A549 (cell line): Measurements from ENCODE around the gene TBC1D22A. TPM values are rescaled to one million over a fixed set of nuclear protein-coding genes. Genes with fewer than 3 reads are reported as not detected.

Experiments used
- ATAC-seq, 2 experiments: fragments of 200-7000 bp in 1 of 2; fragments of >200 bp in 1 of 2; cut with Nextera tagmentation in 1 of 2; cut with Tn5 transposase in 1 of 2; 3 replicates each; pipeline versions ENCODE4 v1.8.0 to v1.9.1; 2018 to 2020; ENCODE audit warnings: mild to moderate bottlenecking in 1 of 2, moderate library complexity in 1 of 2
- CTCF ChIA-PET: fragments of 300-600 bp; sonication (Branson Sonifier 250); formaldehyde crosslinking; extraction: SDS; loops from one replicate; lab custom pipeline; 2021; ENCODE audit warnings: antibody characterized with exemption, inconsistent platforms; lab: Yijun Ruan, JAX
- POLR2A ChIA-PET: fragments of 350-600 bp; formaldehyde crosslinking; extraction: SDS; loops from one replicate; lab custom pipeline; 2021; ENCODE audit warnings: antibody characterized with exemption, inconsistent platforms; lab: Yijun Ruan, JAX
- DNase-seq, 2 experiments: peaks; one replicate each; pipeline versions ENCODE4 v3.0.0 to v3.0.0-alpha.2; 2011 to 2016; ENCODE audit warnings: low read depth in 1 of 2, low spot score in 1 of 2
- FAIRE-seq: peaks from 2 replicates; lab custom pipeline; 2011; peaks lifted over from hg19 to GRCh38; lab: Jason Lieb, UNC
- H3K27ac ChIP-seq, 2 experiments: fragments of >200 bp; sonication (Bioruptor Twin); formaldehyde crosslinking; 3 replicates each; pipeline ENCODE4 v1.5.1; 2016 to 2017
- H3K4me1 ChIP-seq: fragments of >200 bp; sonication (Bioruptor Twin); formaldehyde crosslinking; 3 replicates; pipeline ENCODE4 v1.6.1; 2016
- H3K4me2 ChIP-seq: fragments of >200 bp; sonication (Bioruptor Twin); formaldehyde crosslinking; 3 replicates; pipeline ENCODE4 v1.6.1; 2016
- H3K4me3 ChIP-seq: fragments of >200 bp; sonication (Bioruptor Twin); formaldehyde crosslinking; 3 replicates; pipeline ENCODE4 v1.5.1; 2016
- H3K9me3 ChIP-seq: fragments of >200 bp; sonication (Bioruptor Twin); formaldehyde crosslinking; 3 replicates; pipeline ENCODE4 v1.6.1; 2016
- BHLHE40 ChIP-seq: IDR thresholded peaks from 2 replicates; pipeline ENCODE4 v1.6.1; 2012; ENCODE audit warnings: low read depth, low read length, inconsistent platforms
- CBX8 ChIP-seq: fragments of 200-600 bp; sonication (generic); IDR thresholded peaks from 2 replicates; pipeline ENCODE4 v1.6.1; 2016
- CHD4 ChIP-seq: fragments of 200-600 bp; sonication (generic); IDR thresholded peaks from 2 replicates; pipeline ENCODE4 v1.6.1; 2016; ENCODE audit warnings: antibody characterized with exemption, mild to moderate bottlenecking, borderline replicate concordance
- EHF ChIP-seq: fragments of 250-450 bp; sonication (Bioruptor Pico); IDR thresholded peaks from 2 replicates; pipeline ENCODE4 v1.5.0; 2020; ENCODE audit warnings: mild to moderate bottlenecking
- EHMT2 ChIP-seq: fragments of 200-600 bp; sonication (generic); IDR thresholded peaks from 2 replicates; pipeline ENCODE4 v1.6.1; 2016; ENCODE audit warnings: antibody characterized with exemption, low read depth, mild to moderate bottlenecking, moderate library complexity
- HDAC2 ChIP-seq: fragments of 200-600 bp; sonication (generic); IDR thresholded peaks from 2 replicates; pipeline ENCODE4 v1.6.1; 2016
- HEYL ChIP-seq: fragments of 250-450 bp; sonication (Bioruptor Pico); IDR thresholded peaks from 2 replicates; pipeline ENCODE4 v1.8.0; 2021; ENCODE audit warnings: mild to moderate bottlenecking, moderate library complexity
- HOXB5 ChIP-seq: fragments of 250-450 bp; sonication (Bioruptor Pico); IDR thresholded peaks from 2 replicates; pipeline ENCODE4 v1.5.0; 2020; ENCODE audit warnings: mild to moderate bottlenecking, moderate library complexity
- KDM5A ChIP-seq: fragments of 200-600 bp; sonication (generic); IDR thresholded peaks from 2 replicates; pipeline ENCODE4 v1.6.1; 2016; ENCODE audit warnings: antibody characterized with exemption, mild to moderate bottlenecking
- MAFK ChIP-seq: fragments of 450-650 bp; IDR thresholded peaks from 2 replicates; pipeline ENCODE4 v1.6.1; 2014; ENCODE audit not compliant: partially characterized antibody
- NPAS2 ChIP-seq: fragments of 250-450 bp; sonication (Bioruptor Pico); IDR thresholded peaks from 2 replicates; pipeline ENCODE4 v1.8.0; 2022; ENCODE audit warnings: mild to moderate bottlenecking, moderate library complexity, borderline replicate concordance
- POLR2AphosphoS2 ChIP-seq: conservative IDR thresholded peaks from 2 replicates; pipeline ENCODE4 v1.6.1; 2012; ENCODE audit warnings: low read length, improper control_type of control experiment, inconsistent platforms
- RARB ChIP-seq: fragments of 250-450 bp; sonication (Bioruptor Pico); IDR thresholded peaks from 2 replicates; pipeline ENCODE4 v1.8.0; 2021; ENCODE audit warnings: mild to moderate bottlenecking, moderate library complexity
- RFX5 ChIP-seq: fragments of 450-650 bp; IDR thresholded peaks from 2 replicates; pipeline ENCODE4 v1.7.1; 2014; ENCODE audit warnings: antibody characterized with exemption, mild to moderate bottlenecking, moderate library complexity
- TP53 ChIP-seq: fragments of 250-450 bp; sonication (Bioruptor Pico); IDR thresholded peaks from 2 replicates; pipeline ENCODE4 v1.5.0; 2021; ENCODE audit warnings: mild to moderate bottlenecking, moderate library complexity
- ZFP36 ChIP-seq: fragments of 450-650 bp; IDR thresholded peaks from 2 replicates; pipeline ENCODE4 v1.6.1; 2014; ENCODE audit warnings: borderline replicate concordance; ENCODE audit not compliant: partially characterized antibody
- WGBS: methylation state at CpG from one replicate; pipeline ENCODE4 v1.1.6; 2017; ENCODE audit errors: missing lambda C conversion rate; 5-methylcytosine and 5-hydroxymethylcytosine counted together
- polyA plus RNA-seq, 4 experiments: library from polyadenylated mRNA; depleted of rRNA in 3 of 4; stranded (reverse); fragments of >200 nt; fragmentation: RNase III in 1 of 4; extraction: RNeasy Plus Mini Kit Qiagen cat#74134 plus additional on column Dnase treatment in 1 of 4; gene quantifications; 2 replicates in 3 of 4; 3 replicates in 1 of 4; pipeline ENCODE4 v1.2.3, GENCODE V29; 2011 to 2017
- TF ChIP-seq, protein P1 (sequence below): fragments of >200 bp; sonication (Bioruptor Twin); formaldehyde crosslinking; IDR thresholded peaks from 3 replicates; pipeline ENCODE4 v1.5.1; 2016
- TF ChIP-seq, protein P2 (sequence below): fragments of 150-350 bp; IDR thresholded peaks from 2 replicates; pipeline ENCODE4 v1.6.1; 2014; ENCODE audit warnings: low read depth, mild to moderate bottlenecking, low read length
- TF ChIP-seq, protein P3 (sequence below): IDR thresholded peaks from 2 replicates; pipeline ENCODE4 v1.6.1; 2012
- TF ChIP-seq, protein P4 (sequence below): fragments of 250-450 bp; sonication (Bioruptor Pico); IDR thresholded peaks from 2 replicates; pipeline ENCODE4 v1.5.0; 2021; ENCODE audit warnings: mild to moderate bottlenecking, moderate library complexity, borderline replicate concordance
- TF ChIP-seq, protein P5 (sequence below): IDR thresholded peaks from 2 replicates; pipeline ENCODE4 v1.6.1; 2012; ENCODE audit warnings: low read depth, borderline replicate concordance

The TBC1D22A gene
- polyA plus RNA-seq, 2 of the 4 experiments (the other 2 are of a cell fraction): 8.9 to 10.8 TPM

DNA sequence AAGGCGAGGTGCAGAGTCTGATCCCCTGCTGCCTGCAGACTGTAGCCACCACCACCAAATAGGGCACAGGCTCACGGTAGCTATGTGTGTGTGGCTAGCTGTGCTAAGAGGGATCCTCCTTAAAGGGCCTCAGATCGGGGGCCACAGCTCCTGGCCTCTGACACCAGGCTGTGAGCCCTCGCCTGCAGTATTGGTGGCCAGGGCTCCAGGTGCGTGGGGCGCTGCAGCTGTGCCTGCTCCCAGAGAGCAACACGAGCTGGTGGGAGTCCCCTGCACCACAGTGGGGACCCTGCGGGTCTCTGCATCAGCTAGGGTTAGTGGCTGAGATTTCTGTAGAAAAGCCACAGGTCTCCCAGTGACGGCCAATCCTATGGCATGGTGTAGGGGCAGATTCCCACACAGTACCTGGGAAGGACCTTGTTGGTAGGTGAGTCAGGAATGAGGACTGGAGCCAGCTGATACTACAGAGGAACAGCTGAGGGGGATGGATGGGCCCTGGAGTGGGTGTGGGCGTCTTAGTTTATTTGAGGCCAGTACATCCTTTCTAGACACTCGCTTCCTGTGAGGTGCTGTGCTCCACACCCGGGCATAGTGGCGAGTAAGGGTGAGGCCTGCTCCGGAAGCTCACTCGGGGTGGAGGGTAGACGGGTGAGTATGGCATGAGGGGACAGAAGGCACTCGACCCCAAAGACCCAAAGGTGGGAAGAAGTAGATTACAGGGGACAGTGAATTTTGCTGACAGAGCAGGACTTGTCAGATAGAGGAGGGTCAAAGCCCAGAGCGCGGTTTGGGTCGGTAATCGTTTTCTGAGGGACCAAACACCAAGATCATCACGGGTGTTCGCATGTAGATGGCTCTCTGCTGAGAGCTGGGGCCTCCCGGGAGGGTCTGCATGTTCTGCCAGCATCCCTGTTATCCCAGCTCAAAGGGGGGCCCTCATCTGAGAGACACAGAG is 212.5 kb downstream of the TBC1D22A start:
- H3K4me3 ChIP-seq: no peak overlapping the region
- CTCF ChIA-PET: no interaction called here
- no peaks in the 10 kb centered on the region for H3K4me1 ChIP-seq
- WGBS: 91% methylated on average over 22 of the region's 24 CpGs
- no peak overlapping the region for H3K4me2 ChIP-seq
- FAIRE-seq (no peak), ATAC-seq (no peak), DNase-seq (no peak)
- no peak overlapping the region for H3K27ac ChIP-seq
- TF ChIP-seq MAFK (peak; percentile 63), RARB (CRISPR knock-in tag) (no peak)
- POLR2A ChIA-PET: no interaction called here
- H3K9me3 ChIP-seq: no peaks in the 10 kb centered on the region

DNA sequence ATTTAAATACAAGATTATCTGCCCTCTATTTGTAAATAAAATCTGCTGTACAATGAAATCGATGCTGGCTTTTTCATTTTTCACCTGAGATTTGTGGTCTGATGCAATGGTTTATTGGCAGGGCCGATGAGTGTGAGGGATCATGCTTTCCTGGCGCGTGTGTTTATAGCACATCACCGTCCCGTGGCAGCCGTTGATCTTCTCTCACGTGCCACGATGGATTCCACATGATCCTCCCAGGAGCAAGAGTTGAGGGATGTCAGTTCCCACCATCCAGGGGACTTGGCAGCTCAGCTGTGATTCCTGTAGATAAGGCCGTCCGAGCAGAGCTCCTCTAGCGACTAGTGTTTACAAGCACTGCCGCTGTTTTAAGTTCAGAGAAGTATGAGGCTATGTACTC is 213.7 kb downstream of the TBC1D22A start:
- DNase-seq (no peak), ATAC-seq (no peak), FAIRE-seq (no peak)
- ChIA-PET CTCF (interaction anchor here (1.0 kb wide), 1 partner anchor 13 kb away, joined by 5 read pairs; no protein-coding TSS in a partner anchor), POLR2A (no interaction called here)
- H3K4me1 ChIP-seq: no peaks in the 10 kb centered on the region
- no peak overlapping the region for H3K27ac ChIP-seq
- no peak overlapping the region for H3K4me2 ChIP-seq
- no peaks in the 10 kb centered on the region for H3K9me3 ChIP-seq
- H3K4me3 ChIP-seq: no peak overlapping the region
- TF ChIP-seq, protein P1, sequence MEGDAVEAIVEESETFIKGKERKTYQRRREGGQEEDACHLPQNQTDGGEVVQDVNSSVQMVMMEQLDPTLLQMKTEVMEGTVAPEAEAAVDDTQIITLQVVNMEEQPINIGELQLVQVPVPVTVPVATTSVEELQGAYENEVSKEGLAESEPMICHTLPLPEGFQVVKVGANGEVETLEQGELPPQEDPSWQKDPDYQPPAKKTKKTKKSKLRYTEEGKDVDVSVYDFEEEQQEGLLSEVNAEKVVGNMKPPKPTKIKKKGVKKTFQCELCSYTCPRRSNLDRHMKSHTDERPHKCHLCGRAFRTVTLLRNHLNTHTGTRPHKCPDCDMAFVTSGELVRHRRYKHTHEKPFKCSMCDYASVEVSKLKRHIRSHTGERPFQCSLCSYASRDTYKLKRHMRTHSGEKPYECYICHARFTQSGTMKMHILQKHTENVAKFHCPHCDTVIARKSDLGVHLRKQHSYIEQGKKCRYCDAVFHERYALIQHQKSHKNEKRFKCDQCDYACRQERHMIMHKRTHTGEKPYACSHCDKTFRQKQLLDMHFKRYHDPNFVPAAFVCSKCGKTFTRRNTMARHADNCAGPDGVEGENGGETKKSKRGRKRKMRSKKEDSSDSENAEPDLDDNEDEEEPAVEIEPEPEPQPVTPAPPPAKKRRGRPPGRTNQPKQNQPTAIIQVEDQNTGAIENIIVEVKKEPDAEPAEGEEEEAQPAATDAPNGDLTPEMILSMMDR: no peak
- TF ChIP-seq ZFP36: no peak
- WGBS: 97% methylated on average over 13 of the region's 13 CpGs

DNA sequence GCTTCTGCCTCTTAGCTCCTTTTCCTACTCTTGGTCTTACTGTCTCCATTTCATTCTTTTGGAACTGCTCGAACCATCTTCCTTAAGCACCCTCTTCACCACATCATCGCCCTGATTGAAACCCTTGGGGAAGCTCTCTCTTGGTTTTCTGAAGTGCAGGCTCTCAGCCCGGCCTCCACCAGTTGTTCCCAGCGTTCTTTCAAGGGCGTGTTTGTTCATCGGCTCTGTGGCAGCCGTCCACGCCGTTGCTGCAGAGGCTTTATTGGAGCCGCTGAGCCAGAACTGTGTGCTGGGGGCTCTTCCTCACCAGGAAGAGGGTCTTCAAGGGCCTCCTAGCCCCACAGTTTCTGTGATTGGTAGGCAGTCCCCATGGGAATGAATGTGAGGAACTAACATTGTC is 214.1 kb downstream of the TBC1D22A start:
- ChIA-PET POLR2A (no interaction called here), CTCF (interaction anchor here (1.0 kb wide), 1 partner anchor 12 kb away, joined by 5 read pairs; no protein-coding TSS in a partner anchor)
- no peaks in the 10 kb centered on the region for H3K9me3 ChIP-seq
- DNase-seq (no peak), FAIRE-seq (no peak)
- H3K27ac ChIP-seq: no peak overlapping the region
- 96% methylated on average over 10 of the region's 10 CpGs for WGBS
- no peaks in the 10 kb centered on the region for H3K4me1 ChIP-seq
- no peak overlapping the region for H3K4me3 ChIP-seq
- TF ChIP-seq CHD4 (no peak), EHMT2 (no peak), POLR2AphosphoS2 (no peak), HEYL (CRISPR knock-in tag) (no peak), RFX5 (no peak), HOXB5 (CRISPR knock-in tag) (no peak), CBX8 (no peak), HDAC2 (no peak)
- TF ChIP-seq, protein P2, sequence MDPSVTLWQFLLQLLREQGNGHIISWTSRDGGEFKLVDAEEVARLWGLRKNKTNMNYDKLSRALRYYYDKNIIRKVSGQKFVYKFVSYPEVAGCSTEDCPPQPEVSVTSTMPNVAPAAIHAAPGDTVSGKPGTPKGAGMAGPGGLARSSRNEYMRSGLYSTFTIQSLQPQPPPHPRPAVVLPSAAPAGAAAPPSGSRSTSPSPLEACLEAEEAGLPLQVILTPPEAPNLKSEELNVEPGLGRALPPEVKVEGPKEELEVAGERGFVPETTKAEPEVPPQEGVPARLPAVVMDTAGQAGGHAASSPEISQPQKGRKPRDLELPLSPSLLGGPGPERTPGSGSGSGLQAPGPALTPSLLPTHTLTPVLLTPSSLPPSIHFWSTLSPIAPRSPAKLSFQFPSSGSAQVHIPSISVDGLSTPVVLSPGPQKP: no peak
- TF ChIP-seq, all 56 proteins: peak for 0
- ATAC-seq: no peak
- no peak overlapping the region for H3K4me2 ChIP-seq

DNA sequence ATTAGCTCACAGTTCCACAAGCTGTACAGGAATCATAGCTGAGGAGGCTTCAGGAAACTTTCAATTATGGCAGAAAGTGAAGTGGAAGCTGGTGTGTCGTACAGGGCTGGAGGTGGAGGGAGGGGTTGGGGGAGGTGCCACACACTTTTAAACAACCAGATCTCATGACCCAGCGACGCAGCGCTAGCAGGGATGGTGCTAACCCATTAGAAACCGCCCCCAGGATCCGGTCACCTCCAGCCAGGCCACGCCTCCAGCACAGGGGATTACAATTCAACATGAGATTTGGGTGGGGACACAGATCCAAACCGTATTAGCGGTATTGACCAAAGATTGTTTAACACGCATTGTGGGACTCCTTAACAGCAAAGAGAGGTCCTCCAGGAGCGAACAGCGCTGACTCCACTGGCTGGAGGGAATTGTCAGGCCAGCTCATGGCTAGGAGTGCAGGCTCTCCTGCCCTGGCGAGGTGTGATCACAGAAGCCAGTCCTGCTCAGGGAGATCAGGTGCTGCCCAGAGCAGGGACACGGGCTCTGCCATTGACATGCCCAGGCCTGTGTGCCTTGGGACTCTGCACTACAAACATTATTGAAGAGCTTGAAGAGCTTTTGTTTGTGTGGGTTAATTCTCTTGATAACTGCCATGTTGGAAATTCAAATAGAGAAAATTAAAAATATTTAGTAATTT is 215.3 kb downstream of the TBC1D22A start:
- H3K27ac ChIP-seq: no peak overlapping the region
- H3K9me3 ChIP-seq: no peaks in the 10 kb centered on the region
- WGBS: 95% methylated on average over 14 of the region's 14 CpGs
- no peak for ATAC-seq
- no peak overlapping the region for H3K4me3 ChIP-seq
- no peaks in the 10 kb centered on the region for H3K4me1 ChIP-seq
- ChIA-PET POLR2A (no interaction called here), CTCF (no interaction called here)
- no peak overlapping the region for H3K4me2 ChIP-seq
- no peak for DNase-seq
- no peak for FAIRE-seq
- no peak for TF ChIP-seq BHLHE40
- TF ChIP-seq TP53 (CRISPR knock-in tag): no peak
- TF ChIP-seq, protein P3, sequence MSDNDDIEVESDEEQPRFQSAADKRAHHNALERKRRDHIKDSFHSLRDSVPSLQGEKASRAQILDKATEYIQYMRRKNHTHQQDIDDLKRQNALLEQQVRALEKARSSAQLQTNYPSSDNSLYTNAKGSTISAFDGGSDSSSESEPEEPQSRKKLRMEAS: no peak
- TF ChIP-seq, protein P4, sequence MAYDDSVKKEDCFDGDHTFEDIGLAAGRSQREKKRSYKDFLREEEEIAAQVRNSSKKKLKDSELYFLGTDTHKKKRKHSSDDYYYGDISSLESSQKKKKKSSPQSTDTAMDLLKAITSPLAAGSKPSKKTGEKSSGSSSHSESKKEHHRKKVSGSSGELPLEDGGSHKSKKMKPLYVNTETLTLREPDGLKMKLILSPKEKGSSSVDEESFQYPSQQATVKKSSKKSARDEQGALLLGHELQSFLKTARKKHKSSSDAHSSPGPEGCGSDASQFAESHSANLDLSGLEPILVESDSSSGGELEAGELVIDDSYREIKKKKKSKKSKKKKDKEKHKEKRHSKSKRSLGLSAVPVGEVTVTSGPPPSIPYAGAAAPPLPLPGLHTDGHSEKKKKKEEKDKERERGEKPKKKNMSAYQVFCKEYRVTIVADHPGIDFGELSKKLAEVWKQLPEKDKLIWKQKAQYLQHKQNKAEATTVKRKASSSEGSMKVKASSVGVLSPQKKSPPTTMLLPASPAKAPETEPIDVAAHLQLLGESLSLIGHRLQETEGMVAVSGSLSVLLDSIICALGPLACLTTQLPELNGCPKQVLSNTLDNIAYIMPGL (CRISPR knock-in tag): no peak
- TF ChIP-seq EHF: no peak
- no peak for TF ChIP-seq KDM5A
- TF ChIP-seq HDAC2: no peak
- TF ChIP-seq, protein P5, sequence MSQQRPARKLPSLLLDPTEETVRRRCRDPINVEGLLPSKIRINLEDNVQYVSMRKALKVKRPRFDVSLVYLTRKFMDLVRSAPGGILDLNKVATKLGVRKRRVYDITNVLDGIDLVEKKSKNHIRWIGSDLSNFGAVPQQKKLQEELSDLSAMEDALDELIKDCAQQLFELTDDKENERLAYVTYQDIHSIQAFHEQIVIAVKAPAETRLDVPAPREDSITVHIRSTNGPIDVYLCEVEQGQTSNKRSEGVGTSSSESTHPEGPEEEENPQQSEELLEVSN: no peak
- no peak for TF ChIP-seq NPAS2 (CRISPR knock-in tag)
- TF ChIP-seq HOXB5 (CRISPR knock-in tag): no peak
